Endothelial cell of umbilical vein (primary cell): ENCODE data around the gene ZNF618. TPM values are rescaled to one million over a fixed set of nuclear protein-coding genes. Genes with fewer than 3 reads are reported as not detected.

Source experiments
- BruUV-seq: library from RNA; stranded (reverse); fragments of 400-500 nt; replicated peaks from 2 replicates; lab custom pipeline; 2021; lab: Mats Ljungman, UMichigan
- CTCF ChIA-PET: fragments of 300-600, 350-600 bp; sonication (Branson Sonifier 250); formaldehyde crosslinking; loops from one replicate; lab custom pipeline; 2021; ENCODE audit warnings: antibody characterized with exemption, inconsistent platforms; lab: Charles Lee
- POLR2A ChIA-PET: fragments of 300-600, 350-600 bp; sonication (Branson Sonifier 250); formaldehyde crosslinking; loops from one replicate; lab custom pipeline; 2021; ENCODE audit warnings: antibody characterized with exemption, inconsistent platforms; lab: Charles Lee
- DNase-seq: peaks from one replicate; pipeline ENCODE4 v3.0.0-alpha.2; 2011; ENCODE audit warnings: low read depth, low spot score
- FAIRE-seq: peaks from 2 replicates; lab custom pipeline; 2011; peaks lifted over from hg19 to GRCh38; lab: Jason Lieb, UNC
- H2AFZ ChIP-seq: 2 replicates; pipeline ENCODE4 v1.6.0; 2012; ENCODE audit warnings: low read depth, low read length, control low read depth, inconsistent platforms
- H3K27ac ChIP-seq: 2 replicates; pipeline ENCODE4 v1.5.1; 2011; ENCODE audit warnings: low read depth, mild to moderate bottlenecking, control low read depth, low read length, moderate library complexity; ENCODE audit not compliant: insufficient read depth
- H3K27me3 ChIP-seq, 2 experiments: 2 replicates each; pipeline versions ENCODE4 v1.6.0 to v1.6.1; 2011; ENCODE audit warnings: low read length in 2 of 2, mixed read lengths in 1 of 2; ENCODE audit not compliant: control insufficient read depth in 2 of 2, insufficient read depth in 2 of 2
- H3K36me3 ChIP-seq, 2 experiments: 2 replicates in 1 of 2; 3 replicates in 1 of 2; pipeline ENCODE4 v1.5.1; 2011; ENCODE audit warnings: low read length in 2 of 2, mild to moderate bottlenecking in 1 of 2, moderate library complexity in 1 of 2; ENCODE audit not compliant: control insufficient read depth in 2 of 2, insufficient read depth in 2 of 2; ENCODE audit errors: extremely low read depth in 1 of 2
- H3K4me1 ChIP-seq: 3 replicates; pipeline ENCODE4 v1.5.1; 2011; ENCODE audit warnings: mild to moderate bottlenecking, low read length; ENCODE audit not compliant: control insufficient read depth, insufficient read depth; ENCODE audit errors: extremely low read depth
- H3K4me2 ChIP-seq: 2 replicates; pipeline ENCODE4 v1.6.1; 2011; ENCODE audit warnings: low read length, control low read depth, mixed read lengths; ENCODE audit not compliant: insufficient read depth
- H3K4me3 ChIP-seq, 3 experiments: fragments of 200-600 bp in 1 of 3; sonication (generic), shearing (Covaris generic) in 1 of 3; replicated peaks in 1 of 3; 2 replicates each; pipeline ENCODE4 v1.5.1; 2011 to 2016; ENCODE audit warnings: control low read depth in 3 of 3, low read length in 3 of 3, mild to moderate bottlenecking in 2 of 3, inconsistent platforms in 1 of 3, low read depth in 1 of 3, moderate library complexity in 1 of 3; ENCODE audit not compliant: insufficient read depth in 1 of 3
- H3K79me2 ChIP-seq: 2 replicates; pipeline ENCODE4 v1.6.0; 2012; ENCODE audit warnings: low read length, inconsistent platforms; ENCODE audit not compliant: control insufficient read depth, insufficient read depth
- H3K9ac ChIP-seq: replicated peaks from 2 replicates; pipeline ENCODE3; 2011; ENCODE audit warnings: low read length, control low read depth; ENCODE audit not compliant: insufficient read depth; ENCODE audit errors: extremely low read depth
- H3K9me1 ChIP-seq: replicated peaks from 3 replicates; pipeline ENCODE4 v1.6.0; 2011; ENCODE audit warnings: mild to moderate bottlenecking, low read length; ENCODE audit not compliant: control insufficient read depth, insufficient read depth; ENCODE audit errors: extremely low read depth
- H3K9me3 ChIP-seq: replicated peaks from 2 replicates; pipeline ENCODE4 v1.5.1; 2012; ENCODE audit warnings: low read length, inconsistent platforms; ENCODE audit not compliant: control insufficient read depth, insufficient read depth
- H4K20me1 ChIP-seq: replicated peaks from 2 replicates; pipeline ENCODE3; 2011; ENCODE audit warnings: mild to moderate bottlenecking, low read length; ENCODE audit not compliant: control insufficient read depth, insufficient read depth; ENCODE audit errors: extremely low read depth
- CTCF ChIP-seq, 2 donors: IDR thresholded peaks; 1 replicate in 1 of 2; 2 replicates in 1 of 2; pipeline ENCODE4 v1.5.1; 2011; ENCODE audit warnings: low read length in 2 of 2, mild to moderate bottlenecking in 2 of 2, moderate library complexity in 2 of 2, control low read depth in 1 of 2, inconsistent platforms in 1 of 2, low read depth in 1 of 2; ENCODE audit not compliant: insufficient read depth in 1 of 2; ENCODE audit errors: extremely low read depth in 1 of 2
- EZH2 ChIP-seq: IDR thresholded peaks from 2 replicates; pipeline ENCODE4 v1.6.1; 2012; ENCODE audit warnings: borderline replicate concordance, low read depth, mild to moderate bottlenecking, moderate library complexity, low read length, inconsistent platforms; ENCODE audit not compliant: severe bottlenecking
- FOS ChIP-seq: IDR thresholded peaks from 2 replicates; pipeline ENCODE4 v1.6.1; 2011; ENCODE audit warnings: mild to moderate bottlenecking, low read length, moderate library complexity, borderline replicate concordance; ENCODE audit not compliant: insufficient read depth
- GATA2 ChIP-seq: IDR thresholded peaks from 2 replicates; pipeline ENCODE4 v1.7.0; 2011; ENCODE audit warnings: low read depth, mild to moderate bottlenecking, moderate library complexity, mixed read lengths, low read length; ENCODE audit not compliant: insufficient read length, insufficient read depth
- JUN ChIP-seq: IDR thresholded peaks from 2 replicates; pipeline ENCODE4 v1.6.1; 2011; ENCODE audit warnings: borderline replicate concordance, low read depth; ENCODE audit not compliant: insufficient read length, insufficient read depth
- MAX ChIP-seq: IDR thresholded peaks from 2 replicates; pipeline ENCODE4 v1.6.1; 2011; ENCODE audit not compliant: insufficient read depth, insufficient read length
- MYC ChIP-seq: IDR thresholded peaks from one replicate; pipeline ENCODE4 v1.6.1; 2011; ENCODE audit warnings: mild to moderate bottlenecking, low read depth, low read length
- POLR2A ChIP-seq: IDR thresholded peaks from 2 replicates; pipeline ENCODE4 v1.6.1; 2012; ENCODE audit warnings: low read depth, mild to moderate bottlenecking, control low read depth, low read length
- POLR2AphosphoS5 ChIP-seq: IDR thresholded peaks from 2 replicates; pipeline ENCODE4 v1.6.1; 2012; ENCODE audit warnings: low read depth, mild to moderate bottlenecking, control low read depth, low read length, moderate library complexity; ENCODE audit not compliant: insufficient read depth
- dilution Hi-C: fragments of 300-500 bp; cut with MboI; formaldehyde crosslinking; loops from one replicate; pipeline ENCODE4 v1.15.0; 2019; ENCODE audit warnings: low sequenced_read_pairs; ENCODE audit not compliant: extremely low pct_ligation_motif_present
- intact Hi-C: fragments of 100-400 bp; cut with micrococcal nuclease; formaldehyde crosslinking; loops from one replicate; pipeline ENCODE4 v1.10.0; 2022
- polyA plus RNA-seq, 4 experiments: library from polyadenylated mRNA; depleted of rRNA in 3 of 4; stranded (reverse) in 3 of 4; unstranded in 1 of 4; fragments of >200 nt; gene quantifications; 2 replicates each; pipeline versions ENCODE4 v1.2.1 to v1.2.3, GENCODE V29; 2011 to 2012; ENCODE audit warnings: missing spikeins in 1 of 4
- total RNA-seq: library from RNA; stranded (reverse); gene quantifications from 2 replicates; pipeline ENCODE4 v1.2.3, GENCODE V29; 2021

ZNF618 gene
- total and polyA plus RNA-seq, 2 donors (not counting 3 experiments of a cell fraction or from before 2014, with no cell fraction given) = 22.6 to 80.3 TPM

GRCh38 chr9:114029311-114030170, 153.4 kb downstream of the ZNF618 start:
- peak; percentile 78 for FAIRE-seq
- POLR2A ChIA-PET = no interaction called here
- Histone ChIP-seq H3K4me2 (no peak overlapping the region), H3K79me2 (no peaks in the 10 kb centered on the region), H3K27me3 (no peaks in the 10 kb centered on the region), H4K20me1 (no peaks in the 10 kb centered on the region), H2AFZ (no peak overlapping the region), H3K9me1 (no peaks in the 10 kb centered on the region), H3K9me3 (no peaks in the 10 kb centered on the region), H3K9ac (no peak overlapping the region), H3K27ac (no peak overlapping the region), H3K36me3 (peaks cover 24 to 53% of the 10 kb centered on the region in 2 experiments), H3K4me3 (no peak overlapping the region), H3K4me1 (peaks cover 6% of the 10 kb centered on the region)
- TF ChIP-seq GATA2 = no peak
- no peak for TF ChIP-seq FOS
- dilution Hi-C loops = no loop called here
- intact Hi-C loops = no loop called here
- no TSS peak for BruUV-seq
- peak; percentile 67 for DNase-seq
- CTCF ChIA-PET = interaction anchor here (1.4 kb wide), 1 partner anchor 153 kb away, joined by 3 read pairs; the partner anchor contains the start of gene ZNF618

- H3K4me1 ChIP-seq = peaks cover 6% of the 10 kb centered on the region
- H3K9me3 ChIP-seq = no peaks in the 10 kb centered on the region
- no peaks in the 10 kb centered on the region for H3K27me3 ChIP-seq
- ChIA-PET POLR2A (no interaction called here), CTCF (no interaction called here)
- H3K36me3 ChIP-seq = peaks cover 23 to 58% of the 10 kb centered on the region in 2 experiments
- intact Hi-C loops (no loop called here), dilution Hi-C loops (no loop called here)
- H3K27ac ChIP-seq = no peak overlapping the region
- no peaks in the 10 kb centered on the region for H4K20me1 ChIP-seq
- FAIRE-seq (no peak), DNase-seq (no peak)
- H3K4me2 ChIP-seq = no peak overlapping the region
- H3K9me1 ChIP-seq = no peaks in the 10 kb centered on the region
- H3K9ac ChIP-seq = no peak overlapping the region
- H3K79me2 ChIP-seq = no peaks in the 10 kb centered on the region
- H2AFZ ChIP-seq = no peak overlapping the region
- BruUV-seq = no TSS peak
- H3K4me3 ChIP-seq = no peak overlapping the region
- TF ChIP-seq JUN = no peak
- TF ChIP-seq GATA2 = no peak
- TF ChIP-seq CTCF (IDR thresholded peaks at IDR 0.05; ENCODE audit: extremely low read depth in 1 of 2, insufficient read depth in 1 of 2, low read depth in 1 of 2, low read length in 2 of 2) = no peak
- TF ChIP-seq MYC = no peak
- TF ChIP-seq FOS = no peak
- no peak for TF ChIP-seq POLR2AphosphoS5
- no peak for TF ChIP-seq POLR2A
- no peak for TF ChIP-seq EZH2
- TF ChIP-seq MAX = no peak
Measured at GRCh38 chr9:114030364-114030763, 154.3 kb downstream of the ZNF618 start.
